Keratinocyte (primary cell): Measurements from ENCODE around the gene FBLN5. TPM values are rescaled to one million over a fixed set of nuclear protein-coding genes. Genes with fewer than 3 reads are reported as not detected.

Source experiments
- DNase-seq: peaks from one replicate; pipeline ENCODE4 v3.0.0-alpha.2; 2011; ENCODE audit warnings: low read depth, missing footprints, low spot score
- FAIRE-seq: peaks from 2 replicates; lab custom pipeline; 2011; peaks lifted over from hg19 to GRCh38; lab: Jason Lieb, UNC
- H2AFZ ChIP-seq: 2 replicates; pipeline ENCODE4 v1.6.0; 2012; ENCODE audit warnings: low read length, control low read depth, inconsistent platforms; ENCODE audit not compliant: control insufficient read depth
- H3K27ac ChIP-seq: 2 replicates; pipeline ENCODE4 v1.5.1; 2011; ENCODE audit warnings: low read length; ENCODE audit not compliant: control insufficient read depth, insufficient read depth
- H3K27me3 ChIP-seq: 3 replicates; pipeline ENCODE4 v1.6.0; 2011; ENCODE audit warnings: low read length; ENCODE audit not compliant: control insufficient read depth, insufficient read depth; ENCODE audit errors: extremely low read depth
- H3K36me3 ChIP-seq, 2 experiments: 2 replicates in 1 of 2; 3 replicates in 1 of 2; pipeline ENCODE4 v1.5.1; 2011; ENCODE audit warnings: low read length in 2 of 2, mild to moderate bottlenecking in 1 of 2; ENCODE audit not compliant: control insufficient read depth in 2 of 2, insufficient read depth in 2 of 2; ENCODE audit errors: extremely low read depth in 1 of 2
- H3K4me1 ChIP-seq: 3 replicates; pipeline ENCODE4 v1.5.1; 2011; ENCODE audit warnings: low read length; ENCODE audit not compliant: control insufficient read depth, insufficient read depth; ENCODE audit errors: extremely low read depth
- H3K4me2 ChIP-seq: 3 replicates; pipeline ENCODE4 v1.6.0; 2011; ENCODE audit warnings: low read depth, low read length; ENCODE audit not compliant: control insufficient read depth, insufficient read depth; ENCODE audit errors: extremely low read depth
- H3K4me3 ChIP-seq, 3 experiments: fragments of 200-600 bp in 1 of 3; sonication (generic) in 1 of 3; 2 replicates in 2 of 3; 3 replicates in 1 of 3; pipeline ENCODE4 v1.5.1; 2011 to 2016; ENCODE audit warnings: low read length in 3 of 3, mild to moderate bottlenecking in 3 of 3, control low read depth in 2 of 3, inconsistent platforms in 1 of 3, low read depth in 1 of 3, mixed read lengths in 1 of 3, mixed run types in 1 of 3, moderate library complexity in 1 of 3; ENCODE audit not compliant: control insufficient read depth in 2 of 3, insufficient read depth in 2 of 3; ENCODE audit errors: extremely low read depth in 1 of 3
- H3K79me2 ChIP-seq: 2 replicates; pipeline ENCODE4 v1.6.0; 2012; ENCODE audit warnings: low read length; ENCODE audit not compliant: control insufficient read depth, insufficient read depth
- H3K9ac ChIP-seq: 3 replicates; pipeline ENCODE4 v1.6.0; 2011; ENCODE audit warnings: low read length; ENCODE audit not compliant: control insufficient read depth, insufficient read depth; ENCODE audit errors: extremely low read depth
- H3K9me1 ChIP-seq: 3 replicates; pipeline ENCODE4 v1.6.0; 2011; ENCODE audit warnings: low read length; ENCODE audit not compliant: control insufficient read depth, insufficient read depth; ENCODE audit errors: extremely low read depth
- H3K9me3 ChIP-seq: 2 replicates; pipeline ENCODE4 v1.5.1; 2012; ENCODE audit warnings: low read depth, low read length; ENCODE audit not compliant: control insufficient read depth
- H4K20me1 ChIP-seq: 3 replicates; pipeline ENCODE4 v1.6.0; 2011; ENCODE audit warnings: low read length; ENCODE audit not compliant: control insufficient read depth, insufficient read depth; ENCODE audit errors: extremely low read depth
- EZH2 ChIP-seq: IDR thresholded peaks from one replicate; pipeline ENCODE4 v1.6.1; 2012; ENCODE audit warnings: inconsistent platforms, mild to moderate bottlenecking, low read length, moderate library complexity
- dilution Hi-C: fragments of 300-500 bp; cut with MboI; formaldehyde crosslinking; loops from one replicate; pipeline ENCODE4 v1.7.0; 2020; ENCODE audit warnings: low sequenced_read_pairs; ENCODE audit not compliant: extremely low pct_ligation_motif_present
- polyA plus RNA-seq, 5 experiments: library from polyadenylated mRNA; depleted of rRNA in 3 of 5; stranded (reverse) in 3 of 5; stranded (forward) in 1 of 5; unstranded in 1 of 5; fragments of >200 nt; gene quantifications; 1 replicate in 1 of 5; 2 replicates in 3 of 5; 3 replicates in 1 of 5; pipeline versions ENCODE4 v1.2.1 to v1.2.3, GENCODE V29; 2011 to 2012; ENCODE audit warnings: missing spikeins in 2 of 5, low read depth in 1 of 5, low replicate concordance in 1 of 5
- TF ChIP-seq, protein P1 (sequence below), 3 experiments: IDR thresholded peaks in 1 of 3; conservative IDR thresholded peaks in 1 of 3; optimal IDR thresholded peaks in 1 of 3; 2 replicates in 2 of 3; 3 replicates in 1 of 3; pipeline versions ENCODE3 to v1.5.1; 2011; ENCODE audit warnings: low read length in 3 of 3, mild to moderate bottlenecking in 3 of 3, moderate library complexity in 2 of 3, control low read depth in 1 of 3, inconsistent platforms in 1 of 3; ENCODE audit not compliant: insufficient read depth in 2 of 3; ENCODE audit errors: extremely low read depth in 1 of 3

FBLN5 gene
- polyA plus RNA-seq, 1 donor (not counting 4 experiments of a cell fraction or from before 2014, with no cell fraction given) = 0.10 TPM

DNA sequence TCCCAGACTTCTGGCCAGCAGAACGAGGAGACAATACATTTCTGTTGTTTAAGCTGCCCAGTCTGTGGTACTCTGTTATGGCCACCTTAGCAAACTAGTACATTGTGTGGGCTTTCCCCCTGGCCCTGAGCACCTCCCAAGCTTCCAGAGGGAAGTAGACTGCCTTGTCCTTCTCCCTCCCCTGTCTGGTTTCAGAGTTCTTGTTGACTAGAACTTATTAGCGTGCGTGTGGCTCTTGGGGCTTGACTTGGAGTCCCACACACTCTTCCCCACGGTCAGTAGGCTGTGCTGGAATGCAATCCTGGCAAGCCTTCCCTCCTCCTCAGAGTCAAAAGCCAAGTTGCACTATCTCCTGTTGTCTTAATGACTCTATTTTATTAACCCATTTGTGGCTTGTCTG, 27.7 kb downstream of the FBLN5 start:
- H3K79me2 ChIP-seq = no peaks in the 10 kb centered on the region
- no peak overlapping the region for H3K4me3 ChIP-seq
- no peak for FAIRE-seq
- H3K27me3 ChIP-seq = no peaks in the 10 kb centered on the region
- H3K9me3 ChIP-seq = no peaks in the 10 kb centered on the region
- no peaks in the 10 kb centered on the region for H3K36me3 ChIP-seq
- DNase-seq = no peak
- peaks cover 2% of the 10 kb centered on the region for H3K4me1 ChIP-seq
- H3K9me1 ChIP-seq = no peaks in the 10 kb centered on the region
- H4K20me1 ChIP-seq = no peaks in the 10 kb centered on the region
- no peak overlapping the region for H3K27ac ChIP-seq
- TF ChIP-seq, protein P1, sequence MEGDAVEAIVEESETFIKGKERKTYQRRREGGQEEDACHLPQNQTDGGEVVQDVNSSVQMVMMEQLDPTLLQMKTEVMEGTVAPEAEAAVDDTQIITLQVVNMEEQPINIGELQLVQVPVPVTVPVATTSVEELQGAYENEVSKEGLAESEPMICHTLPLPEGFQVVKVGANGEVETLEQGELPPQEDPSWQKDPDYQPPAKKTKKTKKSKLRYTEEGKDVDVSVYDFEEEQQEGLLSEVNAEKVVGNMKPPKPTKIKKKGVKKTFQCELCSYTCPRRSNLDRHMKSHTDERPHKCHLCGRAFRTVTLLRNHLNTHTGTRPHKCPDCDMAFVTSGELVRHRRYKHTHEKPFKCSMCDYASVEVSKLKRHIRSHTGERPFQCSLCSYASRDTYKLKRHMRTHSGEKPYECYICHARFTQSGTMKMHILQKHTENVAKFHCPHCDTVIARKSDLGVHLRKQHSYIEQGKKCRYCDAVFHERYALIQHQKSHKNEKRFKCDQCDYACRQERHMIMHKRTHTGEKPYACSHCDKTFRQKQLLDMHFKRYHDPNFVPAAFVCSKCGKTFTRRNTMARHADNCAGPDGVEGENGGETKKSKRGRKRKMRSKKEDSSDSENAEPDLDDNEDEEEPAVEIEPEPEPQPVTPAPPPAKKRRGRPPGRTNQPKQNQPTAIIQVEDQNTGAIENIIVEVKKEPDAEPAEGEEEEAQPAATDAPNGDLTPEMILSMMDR (optimal IDR thresholded peaks at IDR 0.05 in 1 of 3, IDR thresholded peaks at IDR 0.05 in 1 of 3, conservative IDR thresholded peaks at IDR 0.05 in 1 of 3; ENCODE audit: extremely low read depth in 1 of 3, insufficient read depth in 2 of 3, low read length in 3 of 3) = no peak
- no peak for TF ChIP-seq EZH2
- no peak overlapping the region for H3K9ac ChIP-seq
- no peak overlapping the region for H2AFZ ChIP-seq
- no peak overlapping the region for H3K4me2 ChIP-seq
- dilution Hi-C loops = no loop called here

DNA sequence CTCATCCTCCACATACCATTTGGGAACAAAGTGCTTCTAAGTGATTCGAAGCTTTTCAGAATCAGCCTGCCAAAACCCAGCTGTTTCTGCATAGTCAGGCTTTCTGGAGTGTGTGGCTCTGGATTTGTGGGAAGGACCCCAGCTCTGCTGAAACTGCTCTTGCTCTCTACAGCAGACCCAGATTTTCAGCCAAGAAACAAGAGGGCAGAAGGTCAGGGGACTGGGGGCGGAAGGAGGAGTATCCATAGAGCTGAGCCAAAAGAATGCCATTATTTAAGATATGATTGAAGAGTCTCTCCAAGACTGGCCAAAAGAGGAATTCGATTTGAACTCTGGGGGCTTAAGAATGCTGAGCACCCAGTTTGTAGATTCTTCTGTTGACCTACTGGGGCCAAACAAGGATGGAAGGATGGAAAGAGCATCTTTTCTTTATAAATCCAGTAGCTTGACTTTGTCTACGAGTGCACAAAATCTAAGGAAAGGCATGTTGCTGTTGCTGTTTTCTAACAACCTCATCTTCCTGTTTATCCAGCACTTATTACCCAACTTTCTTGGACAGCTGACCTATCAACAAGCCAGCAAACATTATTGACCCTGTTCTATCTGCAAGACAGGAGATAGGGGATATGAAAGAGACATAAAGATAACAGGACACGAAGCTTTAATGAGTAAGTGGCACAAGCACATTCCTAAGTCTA, 29.2 kb downstream of the FBLN5 start:
- Histone ChIP-seq H3K4me1 (no peaks in the 10 kb centered on the region), H3K9me3 (no peaks in the 10 kb centered on the region), H4K20me1 (no peaks in the 10 kb centered on the region), H3K79me2 (no peaks in the 10 kb centered on the region), H3K27ac (no peak overlapping the region), H3K27me3 (no peaks in the 10 kb centered on the region), H3K9me1 (no peaks in the 10 kb centered on the region), H3K9ac (no peak overlapping the region), H3K4me2 (no peak overlapping the region), H2AFZ (no peak overlapping the region), H3K36me3 (no peaks in the 10 kb centered on the region), H3K4me3 (no peak overlapping the region)
- DNase-seq (no peak), FAIRE-seq (no peak)
- no peak for TF ChIP-seq EZH2
- TF ChIP-seq, protein P1 (optimal IDR thresholded peaks at IDR 0.05 in 1 of 3, IDR thresholded peaks at IDR 0.05 in 1 of 3, conservative IDR thresholded peaks at IDR 0.05 in 1 of 3; ENCODE audit: extremely low read depth in 1 of 3, insufficient read depth in 2 of 3, low read length in 3 of 3) = no peak
- dilution Hi-C loops = no loop called here
